WTC11 (cell line): ENCODE measurements around the gene FUZ.

Source experiments
- FOXP1 ChIP-seq: sonication (generic); formaldehyde crosslinking; IDR thresholded peaks from 2 replicates; pipeline ENCODE4 v1.8.0; 2022; ENCODE audit warnings: missing genetic modification reagents, mild to moderate bottlenecking, moderate library complexity, borderline replicate concordance
- KAT7 ChIP-seq: sonication (generic); formaldehyde crosslinking; IDR thresholded peaks from 2 replicates; pipeline ENCODE4 v1.8.1; 2023; ENCODE audit warnings: missing genetic modification reagents, mild to moderate bottlenecking, borderline replicate concordance
- SMAD4 ChIP-seq: sonication (generic); formaldehyde crosslinking; IDR thresholded peaks from 2 replicates; pipeline ENCODE4 v1.8.0; 2022; ENCODE audit warnings: mild to moderate bottlenecking, missing genetic modification reagents
- ZMAT4 ChIP-seq: fragments of 250-450 bp; sonication (Bioruptor Pico); IDR thresholded peaks from 2 replicates; pipeline ENCODE4 v1.9.0; 2021; ENCODE audit warnings: mild to moderate bottlenecking
- TF ChIP-seq, protein P1 (sequence below): sonication (generic); formaldehyde crosslinking; IDR thresholded peaks from 2 replicates; pipeline ENCODE4 v1.8.1; 2022; ENCODE audit warnings: low read depth, missing genetic modification reagents, borderline replicate concordance
- TF ChIP-seq, protein P2 (sequence below): sonication (generic); formaldehyde crosslinking; IDR thresholded peaks from 2 replicates; pipeline ENCODE4 v1.8.1; 2022; ENCODE audit warnings: missing genetic modification reagents, borderline replicate concordance

DNA sequence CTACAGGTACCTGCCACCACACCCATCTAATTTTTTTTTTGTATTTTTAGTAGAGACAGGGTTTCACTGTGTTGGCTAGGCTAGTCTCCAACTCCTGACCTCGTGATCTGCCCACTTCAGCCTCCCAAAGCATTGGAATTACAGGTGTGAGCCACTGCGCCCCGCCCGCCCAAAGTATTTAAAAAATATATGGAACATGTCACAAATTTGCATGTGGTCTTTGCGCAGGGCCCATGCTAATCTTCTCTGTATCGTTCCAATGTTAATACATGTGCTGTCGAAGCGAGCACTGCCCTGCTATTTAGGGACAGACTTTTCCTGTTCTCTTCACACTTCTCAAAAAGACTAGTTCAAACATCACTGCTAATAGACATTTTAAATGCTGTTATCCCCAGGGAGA, 48.8 kb downstream of the FUZ start:
- TF ChIP-seq ZMAT4 (CRISPR knock-in tag) (no peak), SMAD4 (CRISPR knock-in tag) (no peak), FOXP1 (CRISPR knock-in tag) (no peak), KAT7 (CRISPR knock-in tag) (no peak)
- TF ChIP-seq, protein P1, sequence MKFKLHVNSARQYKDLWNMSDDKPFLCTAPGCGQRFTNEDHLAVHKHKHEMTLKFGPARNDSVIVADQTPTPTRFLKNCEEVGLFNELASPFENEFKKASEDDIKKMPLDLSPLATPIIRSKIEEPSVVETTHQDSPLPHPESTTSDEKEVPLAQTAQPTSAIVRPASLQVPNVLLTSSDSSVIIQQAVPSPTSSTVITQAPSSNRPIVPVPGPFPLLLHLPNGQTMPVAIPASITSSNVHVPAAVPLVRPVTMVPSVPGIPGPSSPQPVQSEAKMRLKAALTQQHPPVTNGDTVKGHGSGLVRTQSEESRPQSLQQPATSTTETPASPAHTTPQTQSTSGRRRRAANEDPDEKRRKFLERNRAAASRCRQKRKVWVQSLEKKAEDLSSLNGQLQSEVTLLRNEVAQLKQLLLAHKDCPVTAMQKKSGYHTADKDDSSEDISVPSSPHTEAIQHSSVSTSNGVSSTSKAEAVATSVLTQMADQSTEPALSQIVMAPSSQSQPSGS (CRISPR knock-in tag), result no peak
- TF ChIP-seq, protein P2, sequence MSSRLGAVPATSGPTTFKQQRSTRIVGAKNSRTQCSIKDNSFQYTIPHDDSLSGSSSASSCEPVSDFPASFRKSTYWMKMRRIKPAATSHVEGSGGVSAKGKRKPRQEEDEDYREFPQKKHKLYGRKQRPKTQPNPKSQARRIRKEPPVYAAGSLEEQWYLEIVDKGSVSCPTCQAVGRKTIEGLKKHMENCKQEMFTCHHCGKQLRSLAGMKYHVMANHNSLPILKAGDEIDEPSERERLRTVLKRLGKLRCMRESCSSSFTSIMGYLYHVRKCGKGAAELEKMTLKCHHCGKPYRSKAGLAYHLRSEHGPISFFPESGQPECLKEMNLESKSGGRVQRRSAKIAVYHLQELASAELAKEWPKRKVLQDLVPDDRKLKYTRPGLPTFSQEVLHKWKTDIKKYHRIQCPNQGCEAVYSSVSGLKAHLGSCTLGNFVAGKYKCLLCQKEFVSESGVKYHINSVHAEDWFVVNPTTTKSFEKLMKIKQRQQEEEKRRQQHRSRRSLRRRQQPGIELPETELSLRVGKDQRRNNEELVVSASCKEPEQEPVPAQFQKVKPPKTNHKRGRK (CRISPR knock-in tag), result no peak
